GM21367 (cell line): Measurements from ENCODE around the gene NPTX1.
"Not testable (repeated sequence)": the region's sequence is repeated elsewhere in the genome, so short reads cannot be mapped to it uniquely, and the experiment has no call there.

Experiments
- ATAC-seq: cut with Tn5 transposase; IDR thresholded peaks from one replicate; pipeline ENCODE4 v1.9.1; 2021; ENCODE audit not compliant: unreplicated experiment

Gene NPTX1

GRCh38 chr17:80475910-80476876, at the start of gene NPTX1:
Gene NPTX1 (minus strand): TSS chr17:80476607. CDS start chr17:80476446, 161 bp downstream.
- ATAC-seq: no peak

GRCh38 chr17:80523956-80524712, 47.7 kb upstream of the NPTX1 start:
- ATAC-seq: no peak

DNA sequence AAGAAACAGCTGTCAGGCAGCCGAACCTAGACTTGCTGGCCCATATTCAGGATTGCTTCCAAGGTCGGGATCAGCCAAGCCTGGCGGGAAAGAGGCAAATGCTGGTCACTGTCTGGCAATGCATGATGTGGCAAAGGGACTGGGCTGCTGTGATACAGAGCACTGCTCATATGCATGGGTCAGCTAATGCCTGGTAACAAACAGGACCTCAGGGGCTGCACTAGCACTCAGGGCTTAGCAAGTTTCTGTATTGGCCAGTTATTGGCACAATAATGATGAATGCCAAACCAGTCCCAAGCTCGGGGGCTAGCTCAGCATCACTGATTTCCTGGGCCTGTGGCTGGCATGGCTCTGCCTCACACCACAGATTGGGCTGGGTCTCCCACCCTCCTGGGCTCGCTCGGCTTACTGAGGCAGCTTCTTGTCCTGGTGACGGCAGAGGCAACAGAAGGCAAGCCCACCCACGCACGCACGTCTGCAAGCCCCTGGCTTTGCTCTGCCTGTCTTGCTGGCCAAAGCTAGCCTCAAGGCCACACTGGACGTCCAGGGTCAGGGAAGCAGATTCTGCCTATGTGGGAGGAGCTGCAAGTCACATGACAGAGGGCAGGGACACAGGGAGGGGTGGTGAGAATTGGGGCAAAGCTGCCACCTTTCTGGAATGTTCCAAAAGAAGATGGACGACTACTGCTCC, 46.8 kb upstream of the NPTX1 start:
- no peak for ATAC-seq

DNA sequence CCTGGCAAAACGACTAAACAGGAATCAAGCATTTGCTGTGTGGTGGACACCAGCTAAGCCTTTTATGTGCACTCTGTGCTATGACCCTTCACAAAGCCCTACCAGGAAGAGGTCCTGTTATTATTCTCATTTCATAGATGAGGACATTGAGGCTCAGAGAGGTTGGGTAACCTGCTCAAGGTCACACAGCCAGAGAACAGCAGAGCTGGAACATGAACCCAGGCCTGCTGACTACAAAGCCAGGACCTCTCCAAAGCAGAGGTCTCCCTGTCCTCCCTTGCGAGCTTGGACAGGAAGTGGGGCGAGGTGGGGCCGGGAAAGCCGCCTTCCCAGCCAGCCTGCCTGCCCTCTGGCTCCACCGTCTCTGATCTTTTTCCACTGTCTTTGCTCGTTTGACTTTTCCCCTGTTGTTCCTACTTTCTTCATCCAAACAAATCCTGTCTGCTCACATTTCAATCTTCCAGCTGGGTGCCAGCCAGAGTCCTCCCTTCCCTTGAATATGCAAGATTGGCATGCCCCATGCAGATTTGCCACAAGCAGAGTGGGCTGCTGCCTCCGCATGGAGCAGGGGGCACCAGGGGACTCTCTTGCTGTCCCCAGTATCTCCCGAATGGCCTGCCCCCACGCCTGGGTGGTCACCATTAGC, 44.5 kb upstream of the NPTX1 start:
- ATAC-seq: no peak

DNA sequence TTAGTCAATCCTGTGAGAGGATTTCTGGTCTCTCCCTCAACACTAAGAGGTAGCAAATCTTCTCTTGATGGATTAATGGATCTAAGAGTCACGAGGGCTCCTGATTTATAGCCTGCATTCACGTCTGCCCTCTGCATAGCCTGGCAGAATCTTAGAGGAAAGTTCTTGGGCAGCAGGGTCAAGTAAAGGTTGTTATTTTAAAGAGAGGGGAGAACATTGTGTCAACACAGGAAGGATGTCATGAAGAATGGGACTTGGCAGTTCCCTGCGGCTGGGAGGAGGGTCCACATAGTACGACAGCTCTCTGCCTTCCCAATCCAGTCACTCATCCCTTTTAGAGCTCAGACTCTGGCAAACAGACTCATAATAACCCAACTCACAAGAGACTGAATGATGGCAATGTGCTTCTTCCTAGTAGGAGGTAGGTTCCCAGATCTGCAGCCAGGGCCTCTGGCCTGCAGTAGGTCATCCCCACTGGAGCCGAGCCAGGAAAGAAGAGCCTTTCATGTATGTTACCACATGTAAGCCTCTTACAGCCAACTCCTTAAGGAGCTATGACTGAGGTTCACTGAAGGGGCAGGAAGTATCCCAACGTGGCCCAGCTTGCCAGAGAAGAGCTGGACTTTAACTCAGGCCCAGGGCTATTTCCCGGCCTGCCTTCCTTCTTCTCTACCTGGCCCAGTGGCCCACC, 42.8 kb upstream of the NPTX1 start:
- no peak for ATAC-seq

DNA sequence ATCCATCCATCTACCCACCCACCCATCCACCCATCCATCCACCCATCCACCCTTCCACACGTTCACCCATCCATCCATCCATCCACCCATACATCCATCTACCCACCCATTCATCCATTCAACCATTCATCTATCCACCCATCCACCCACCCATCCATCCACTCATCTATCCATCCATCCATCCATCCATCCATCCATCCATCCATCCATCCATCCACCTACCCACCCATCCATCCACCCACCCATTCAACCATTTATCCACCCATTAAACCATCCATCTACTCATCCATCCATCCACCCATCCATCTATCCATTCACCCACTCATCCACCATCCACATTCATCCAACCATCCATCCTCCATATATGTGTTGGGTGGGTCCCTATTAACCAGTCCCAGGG, 42.0 kb upstream of the NPTX1 start:
- no peak for ATAC-seq

DNA sequence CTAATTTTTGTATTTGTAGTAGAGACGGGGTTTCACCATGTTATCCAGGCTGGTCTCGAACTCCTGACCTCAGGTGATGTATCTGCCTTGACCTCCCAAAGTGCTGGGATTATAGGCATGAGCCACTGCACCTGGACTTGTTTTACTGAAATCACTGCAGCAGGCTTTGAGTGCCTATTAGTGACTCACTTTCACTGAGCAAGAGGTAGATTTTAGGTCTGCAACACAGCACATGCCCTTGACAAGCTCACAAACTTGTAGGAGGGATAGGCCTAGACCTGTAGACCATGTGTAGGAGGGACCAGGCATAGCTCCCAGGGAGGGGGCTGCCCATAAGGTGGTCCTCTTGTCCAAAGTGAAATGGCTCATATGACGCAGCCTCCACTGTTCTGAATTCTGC, 41.2 kb upstream of the NPTX1 start:
- ATAC-seq: no peak

DNA sequence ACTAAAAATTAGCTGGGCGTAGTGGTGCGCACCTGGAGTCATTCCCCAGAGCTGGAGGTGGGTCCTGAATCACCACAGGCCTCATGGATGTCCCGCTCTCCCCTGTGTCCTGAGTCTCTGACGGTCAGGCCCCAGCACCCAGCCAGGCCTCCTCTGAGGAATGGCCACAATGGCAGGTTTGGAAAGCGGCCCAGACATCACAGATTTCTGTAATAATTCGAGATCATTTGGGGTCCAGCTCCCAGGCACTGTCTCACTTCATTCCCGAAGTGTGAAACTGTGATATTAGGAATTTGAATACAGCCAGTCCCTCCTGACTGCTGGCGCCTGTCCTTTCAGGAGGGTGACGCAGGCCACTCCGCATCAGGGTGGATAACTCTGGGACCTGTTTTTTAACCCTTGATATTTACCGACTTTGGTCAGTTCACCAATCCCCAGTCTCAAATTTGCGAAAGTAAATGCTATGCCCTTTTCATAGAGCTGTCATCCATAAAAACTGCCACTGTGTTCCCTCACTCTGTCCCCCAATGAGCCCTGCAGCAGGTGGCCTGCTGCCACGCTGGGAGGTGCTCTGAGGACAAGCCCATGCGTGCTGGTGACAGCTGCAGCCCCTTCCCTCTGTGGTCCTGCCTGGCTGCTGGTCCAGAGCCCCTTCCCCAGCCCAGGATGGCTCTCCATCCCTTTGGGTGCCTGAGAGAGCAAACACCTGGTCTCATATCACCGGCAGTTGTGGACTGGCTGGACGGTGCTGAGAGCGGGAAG, 39.9 kb upstream of the NPTX1 start:
- ATAC-seq: no peak

GRCh38 chr17:80513892-80514291, 37.5 kb upstream of the NPTX1 start:
- no peak for ATAC-seq

DNA sequence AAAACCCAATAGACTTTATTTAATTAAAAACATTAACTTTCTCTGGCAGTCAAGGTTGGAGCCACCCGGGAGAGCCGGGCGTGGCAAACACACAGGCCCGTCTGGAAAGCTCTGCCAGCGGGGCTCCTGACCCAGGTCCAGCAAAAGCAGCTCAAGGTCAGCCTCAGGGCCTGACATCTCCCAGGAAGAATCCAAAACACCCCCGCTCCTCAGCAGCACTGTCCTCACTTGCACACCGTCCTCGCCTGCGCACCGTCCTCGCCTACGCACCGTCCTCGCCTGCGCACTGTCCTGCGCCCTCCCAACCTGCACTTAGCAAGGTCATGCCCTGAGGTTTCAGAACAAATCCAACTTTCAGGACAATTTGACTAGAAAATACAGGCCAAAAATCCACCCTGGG, 36.8 kb upstream of the NPTX1 start:
- no peak for ATAC-seq

GRCh38 chr17:80512233-80512632, 35.8 kb upstream of the NPTX1 start:
- ATAC-seq: no peak

DNA sequence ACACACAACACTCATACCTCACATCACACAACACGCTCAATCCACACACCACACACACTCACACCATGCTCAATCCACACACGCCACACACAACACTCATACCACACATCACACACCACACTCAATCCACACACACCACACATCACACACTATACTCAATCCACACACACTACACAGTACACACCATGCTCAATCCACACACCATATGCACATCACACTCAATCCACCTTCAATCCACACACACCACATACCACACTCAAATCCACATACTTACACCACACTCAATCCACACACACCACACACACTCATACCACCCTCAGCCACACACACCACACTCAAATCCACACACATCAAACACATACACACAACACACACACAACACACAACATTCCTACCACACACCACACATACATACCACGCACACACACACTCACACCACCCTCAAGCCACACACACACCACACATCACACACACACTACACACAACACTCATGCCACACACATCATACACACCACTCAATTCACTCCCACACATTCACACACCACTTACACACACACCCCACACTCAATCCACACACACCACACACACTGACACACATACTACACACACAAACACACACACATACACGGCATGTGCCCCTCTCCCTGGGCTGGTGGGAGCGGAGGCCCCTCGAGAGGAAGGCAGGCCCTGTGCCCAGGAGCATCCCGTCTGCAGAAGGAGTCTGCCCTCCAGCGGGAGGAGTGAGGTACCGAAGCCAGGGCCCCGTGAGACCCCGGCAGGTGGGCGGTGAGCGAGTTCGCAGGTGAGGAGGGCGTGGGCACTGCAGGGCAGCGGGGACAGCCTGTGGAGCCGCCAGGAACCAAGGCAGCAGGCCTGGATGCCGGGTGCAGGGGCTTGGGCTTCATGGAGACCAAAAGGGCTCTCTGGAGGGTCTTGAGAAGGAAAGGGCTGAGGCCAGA, 35.1 kb upstream of the NPTX1 start:
- ATAC-seq: no peak

GRCh38 chr17:80510772-80511171, 34.4 kb upstream of the NPTX1 start:
- no peak for ATAC-seq

DNA sequence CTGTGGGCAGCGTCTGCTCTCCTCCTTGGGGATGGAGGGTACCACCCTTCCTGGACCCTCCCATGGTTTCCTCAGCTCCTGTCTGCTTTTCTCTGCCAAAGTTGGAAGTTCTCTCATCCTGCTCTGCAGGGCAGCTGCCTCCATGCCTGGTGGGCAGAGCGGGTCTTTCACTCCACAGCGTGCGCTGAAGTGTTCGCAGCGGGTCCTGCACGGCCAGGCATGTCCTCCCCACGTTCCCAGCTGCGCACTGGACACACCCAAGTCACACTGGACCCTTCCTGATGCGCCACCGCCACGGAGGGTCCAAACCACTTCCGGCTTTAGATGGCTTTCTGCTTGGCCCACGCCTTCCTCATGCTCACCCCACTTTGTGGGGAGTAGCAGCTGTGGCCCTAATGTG, 33.7 kb upstream of the NPTX1 start:
- no peak for ATAC-seq

DNA sequence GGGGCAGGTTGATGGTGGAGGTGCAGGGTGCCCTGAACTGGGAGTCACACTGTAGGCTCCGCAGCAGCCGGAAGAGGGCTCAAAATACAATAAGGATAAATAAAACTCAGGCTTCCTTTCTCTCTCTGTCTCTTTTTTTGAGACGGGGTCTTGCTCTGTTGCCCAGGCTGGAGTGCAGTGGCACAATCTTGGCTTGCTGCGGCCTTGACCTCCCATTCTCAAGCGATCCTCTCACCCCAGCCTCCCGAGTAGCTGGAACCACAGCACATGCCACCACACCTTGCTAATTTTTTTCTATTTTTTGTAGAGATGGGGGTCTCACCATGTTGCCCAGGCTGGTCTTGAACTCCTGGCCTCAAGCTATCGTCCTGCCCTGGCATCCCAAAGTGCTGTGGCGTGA, 32.9 kb upstream of the NPTX1 start:
- no peak for ATAC-seq

GRCh38 chr17:80507965-80508364, 31.6 kb upstream of the NPTX1 start:
- ATAC-seq: no peak

DNA sequence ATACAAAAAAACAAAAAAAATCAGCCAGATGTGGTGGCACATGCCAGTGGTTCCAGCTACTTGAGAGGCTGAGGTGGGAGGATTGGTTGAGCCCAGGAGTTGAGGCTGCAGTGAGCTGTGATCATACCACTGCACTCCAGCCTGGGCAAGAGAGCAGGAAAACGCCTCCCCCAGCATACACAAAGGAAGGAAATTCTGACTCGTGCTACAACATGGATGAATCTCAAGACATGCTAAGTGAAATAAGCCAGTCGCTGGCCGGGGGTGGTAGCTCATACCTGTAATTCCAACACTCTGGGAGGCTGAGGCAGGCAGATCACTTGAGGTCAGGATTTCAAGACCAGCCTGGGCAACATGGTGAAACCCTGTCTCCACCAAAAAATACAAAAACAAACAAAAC, 30.8 kb upstream of the NPTX1 start:
- ATAC-seq: not testable (repeated sequence)

DNA sequence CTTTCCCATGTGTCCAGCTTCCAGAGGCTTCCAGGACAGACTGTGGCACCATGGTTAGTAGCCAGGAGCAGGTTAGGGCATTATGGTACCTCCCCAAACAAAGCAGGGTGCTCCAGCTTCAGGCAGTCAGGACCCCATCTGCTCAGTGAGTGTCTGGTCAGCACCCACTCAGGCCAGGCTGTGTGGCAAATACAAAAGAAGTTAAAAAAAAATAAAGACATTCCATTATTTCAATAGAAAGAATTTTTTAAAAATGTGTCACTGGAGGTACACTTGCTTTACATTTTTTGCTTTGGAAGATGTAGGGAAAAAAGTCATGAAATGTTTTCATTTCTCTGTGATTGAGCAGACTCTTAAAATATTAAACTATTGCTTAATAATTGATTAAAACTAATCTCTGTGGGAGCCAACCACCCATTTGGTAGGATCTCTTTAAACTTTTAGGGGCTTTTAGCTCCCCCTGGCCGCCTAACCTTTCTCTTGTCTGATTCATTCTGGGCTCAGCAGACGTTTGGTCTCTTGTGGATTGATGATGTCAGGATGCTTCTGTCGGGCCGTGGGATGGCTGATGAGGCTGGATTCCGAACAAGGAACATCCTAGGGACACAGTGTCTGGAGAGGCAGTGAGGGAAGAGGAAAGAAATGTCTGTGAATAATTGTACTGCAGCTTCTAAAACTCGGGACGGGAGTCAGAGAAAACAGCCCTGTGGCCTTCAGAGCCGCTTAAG, 28.4 kb upstream of the NPTX1 start:
- ATAC-seq: no peak
